Activated CD4-positive, alpha-beta memory T cell treated with anti-CD3 and anti-CD28 coated beads for 36 hours (primary cell): ENCODE data around the gene CCDC188. TPM values are rescaled to one million over a fixed set of nuclear protein-coding genes. Genes with fewer than 3 reads are reported as not detected.

ENCODE experiments used
- microRNA-seq: library from miRNA; unstranded; fragments of <30 nt; microRNA quantifications from one replicate; pipeline ENCODE4 v1.2.0, GENCODE V29; 2022; ENCODE audit warnings: borderline number of aligned reads, borderline microRNAs expressed, borderline replicate concordance
- total RNA-seq, 2 experiments: library from RNA; stranded (reverse); gene quantifications; one replicate each; pipeline ENCODE4 v1.2.3, GENCODE V29; 2021

The CCDC188 gene
- total RNA-seq, 2 experiments from 2014 or later: 0.52 TPM; not detected in 1

Small RNAs within 50 kb of the gene (microRNA-seq; reads per million reads assigned to microRNA genes)
- not detected for gene MIR6816

Other genes starting within 250 kb of the CCDC188 start
- 10 to 100 TPM; 61.7 to 66.1 TPM for gene COMT, start 209.3 kb downstream of the CCDC188 start, total RNA-seq
- 10 to 100 TPM; 23.3 to 23.4 TPM for gene TXNRD2, start 209.2 kb downstream of the CCDC188 start, total RNA-seq
- gene ARVCF, start 134.2 kb downstream of the CCDC188 start, total RNA-seq: 1 to 10 TPM; 1.5 to 2.4 TPM
- 10 to 100 TPM; 20.7 to 23.6 TPM for gene TANGO2, start 129.9 kb downstream of the CCDC188 start, total RNA-seq
- gene DGCR8, start 70.8 kb downstream of the CCDC188 start, total RNA-seq: 10 to 100 TPM; 33.4 to 34.3 TPM
- 100 to 1,000 TPM; 359 to 372 TPM for gene RANBP1, start 35.0 kb downstream of the CCDC188 start, total RNA-seq
- gene TRMT2A, start 33.8 kb downstream of the CCDC188 start, total RNA-seq: 10 to 100 TPM; 70.6 to 75.8 TPM
- 10 to 100 TPM; 46.3 to 46.5 TPM for gene ZDHHC8, start 19.3 kb downstream of the CCDC188 start, total RNA-seq
- gene RTN4R, start 117.3 kb upstream of the CCDC188 start, total RNA-seq: 1 to 10 TPM; 2.6 to 3.1 TPM
- 10 to 100 TPM; 26.9 to 31.3 TPM for gene DGCR6L, start 169.0 kb upstream of the CCDC188 start, total RNA-seq
- 1 to 10 TPM; 6.8 to 9.0 TPM for gene ZNF74, start 243.1 kb upstream of the CCDC188 start, total RNA-seq